HEK293T (cell line): ENCODE results near the gene ITGB5.

Experiments used
- FOXA1 ChIP-seq: fragments of 450-650 bp; IDR thresholded peaks from 2 replicates; pipeline ENCODE4 v1.6.1; 2016; ENCODE audit warnings: mild to moderate bottlenecking
- HDGF ChIP-seq: fragments of 450-650 bp; IDR thresholded peaks from 2 replicates; pipeline ENCODE4 v1.6.1; 2017; ENCODE audit warnings: antibody characterized with exemption, borderline replicate concordance
- LEF1 ChIP-seq: fragments of 450-650 bp; IDR thresholded peaks from 2 replicates; pipeline ENCODE4 v1.6.1; 2017; ENCODE audit warnings: mild to moderate bottlenecking, borderline replicate concordance
- PKNOX1 ChIP-seq: fragments of 450-650 bp; IDR thresholded peaks from 2 replicates; pipeline ENCODE4 v1.6.1; 2016

GRCh38 chr3:124796477-124796876 is 90.7 kb downstream of the ITGB5 start:
- TF ChIP-seq FOXA1: no peak
- TF ChIP-seq PKNOX1: no peak
- no peak for TF ChIP-seq LEF1
- TF ChIP-seq HDGF: no peak
